Kidney epithelial cell (primary cell): ENCODE results near the gene KCNA2. TPM values are rescaled to one million over a fixed set of nuclear protein-coding genes. Genes with fewer than 3 reads are reported as not detected.

Source experiments
- DNase-seq: peaks from one replicate; pipeline ENCODE4 v3.0.0-alpha.2; 2010; ENCODE audit warnings: low read depth
- H3K27me3 ChIP-seq: 2 replicates; pipeline ENCODE4 v1.6.0; 2011; ENCODE audit warnings: low read length; ENCODE audit not compliant: control insufficient read depth, insufficient read depth
- H3K36me3 ChIP-seq: 2 replicates; pipeline ENCODE4 v1.5.1; 2011; ENCODE audit warnings: low read length; ENCODE audit not compliant: control insufficient read depth, insufficient read depth
- H3K4me3 ChIP-seq: 2 replicates; pipeline ENCODE4 v1.5.1; 2011; ENCODE audit warnings: low read depth, mild to moderate bottlenecking, control low read depth, low read length
- CTCF ChIP-seq: IDR thresholded peaks from 2 replicates; pipeline ENCODE4 v1.5.1; 2011; ENCODE audit warnings: mild to moderate bottlenecking, moderate library complexity, low read length, control low read depth, inconsistent platforms; ENCODE audit not compliant: insufficient read depth, poor library complexity, severe bottlenecking
- total RNA-seq: library from RNA; depleted of rRNA; stranded (reverse); fragments of >200 nt; gene quantifications from 2 replicates; pipeline ENCODE4 v1.2.3, GENCODE V29; 2015

Gene KCNA2
- total RNA-seq, 1 donor from 2014 or later: not detected

GRCh38 chr1:110608247-110608646 is 2.1 kb upstream of the KCNA2 start:
- peaks cover 54% of the 10 kb centered on the region for H3K27me3 ChIP-seq
- no peaks in the 10 kb centered on the region for H3K36me3 ChIP-seq
- TF ChIP-seq CTCF: no peak
- DNase-seq: no peak
- H3K4me3 ChIP-seq: no peak overlapping the region

GRCh38 chr1:110607536-110608230 is 1.5 kb upstream of the KCNA2 start:
- Histone ChIP-seq H3K27me3 (peaks cover 56% of the 10 kb centered on the region), H3K36me3 (no peaks in the 10 kb centered on the region), H3K4me3 (no peak overlapping the region)
- no peak for TF ChIP-seq CTCF
- DNase-seq: no peak

GRCh38 chr1:110606657-110607535 is 738 bp upstream of the KCNA2 start:
- Histone ChIP-seq H3K27me3 (peaks cover 56% of the 10 kb centered on the region), H3K4me3 (no peak overlapping the region), H3K36me3 (no peaks in the 10 kb centered on the region)
- TF ChIP-seq CTCF: no peak
- no peak for DNase-seq

DNA sequence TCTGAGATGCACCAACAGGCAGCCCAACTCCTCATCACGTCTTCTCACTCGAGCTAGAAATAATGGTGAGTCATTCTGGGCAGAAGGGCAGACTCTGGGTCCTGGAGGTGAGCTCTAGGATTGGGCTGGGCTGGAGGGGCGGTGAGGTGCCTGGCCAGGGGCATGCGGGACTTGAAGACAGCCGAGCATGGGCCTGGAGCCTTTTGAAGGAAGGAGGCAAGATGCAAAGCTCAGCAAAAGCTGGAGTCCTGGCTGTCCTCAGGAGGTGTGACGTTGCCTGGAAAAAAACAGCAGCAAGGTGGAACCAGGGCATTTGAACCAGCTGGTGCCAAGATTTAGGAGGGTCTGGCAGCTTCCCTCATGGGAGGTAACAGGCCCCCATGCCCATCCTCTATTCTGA is 712 bp downstream of the KCNA2 start:
- peaks cover 56% of the 10 kb centered on the region for H3K27me3 ChIP-seq
- no peak for TF ChIP-seq CTCF
- no peak for DNase-seq
- H3K36me3 ChIP-seq: no peaks in the 10 kb centered on the region
- no peak overlapping the region for H3K4me3 ChIP-seq

GRCh38 chr1:110604586-110605148 is 1.5 kb downstream of the KCNA2 start:
- Histone ChIP-seq H3K36me3 (no peaks in the 10 kb centered on the region), H3K27me3 (peaks cover 52% of the 10 kb centered on the region)
- no peak for TF ChIP-seq CTCF

More at GRCh38 chr1:110604586-110605148, 1.5 kb downstream of the KCNA2 start:
- DNase-seq: no peak
- H3K4me3 ChIP-seq: no peak overlapping the region
